H1 (cell line): ENCODE results near the gene GUCY1A2. TPM values are rescaled to one million over a fixed set of nuclear protein-coding genes. Genes with fewer than 3 reads are reported as not detected.

ENCODE experiments used
- CTCF ChIA-PET: fragments of 300-600 bp; sonication (Branson Sonifier 250); formaldehyde crosslinking; loops from one replicate; lab custom pipeline; 2021; ENCODE audit not compliant: partially characterized antibody; lab: Charles Lee
- POLR2A ChIA-PET: fragments of 300-600 bp; sonication (Branson Sonifier 250); formaldehyde crosslinking; loops from one replicate; lab custom pipeline; 2021; ENCODE audit warnings: inconsistent platforms; ENCODE audit not compliant: partially characterized antibody; lab: Charles Lee
- DNase-seq, 2 experiments: peaks; one replicate each; pipeline versions ENCODE4 v3.0.0 to v3.0.0-alpha.2; 2010 to 2022; ENCODE audit warnings: low spot score in 2 of 2, low read depth in 1 of 2, mixed read lengths in 1 of 2
- FAIRE-seq: peaks from 2 replicates; lab custom pipeline; 2011; peaks lifted over from hg19 to GRCh38; lab: Jason Lieb, UNC
- H2AFZ ChIP-seq: 2 replicates; pipeline ENCODE4 v1.8.1; 2012; ENCODE audit warnings: low read length, inconsistent platforms
- H2AK5ac ChIP-seq: 2 replicates; pipeline ENCODE4 v1.6.1; 2013; ENCODE audit warnings: low read depth, low read length
- H2BK120ac ChIP-seq: replicated peaks from 2 replicates; pipeline ENCODE3; 2013; ENCODE audit warnings: low read depth, low read length, inconsistent platforms
- H2BK12ac ChIP-seq: 2 replicates; pipeline ENCODE4 v1.6.1; 2013; ENCODE audit warnings: low read depth, low read length
- H2BK15ac ChIP-seq: 2 replicates; pipeline ENCODE4 v1.6.1; 2013; ENCODE audit warnings: low read length
- H2BK20ac ChIP-seq: 2 replicates; pipeline ENCODE4 v1.6.1; 2013; ENCODE audit warnings: low read length
- H2BK5ac ChIP-seq: 2 replicates; pipeline ENCODE4 v1.6.1; 2013; ENCODE audit warnings: low read depth, low read length
- H3K14ac ChIP-seq: 2 replicates; pipeline ENCODE4 v1.6.1; 2013; ENCODE audit warnings: inconsistent platforms; ENCODE audit not compliant: insufficient read length
- H3K18ac ChIP-seq: 2 replicates; pipeline ENCODE4 v1.6.1; 2013; ENCODE audit warnings: low read length; ENCODE audit errors: extremely low read depth
- H3K23ac ChIP-seq: 2 replicates; pipeline ENCODE4 v1.6.1; 2013; ENCODE audit warnings: inconsistent platforms; ENCODE audit not compliant: insufficient read length
- H3K23me2 ChIP-seq: 2 replicates; pipeline ENCODE4 v1.6.1; 2013; ENCODE audit warnings: low read depth, low read length
- H3K27ac ChIP-seq: 2 replicates; pipeline ENCODE4 v1.6.1; 2011; ENCODE audit warnings: low read depth, low read length, inconsistent platforms
- H3K27me3 ChIP-seq, 4 experiments: replicated peaks in 1 of 4; 1 replicate in 1 of 4; 2 replicates in 3 of 4; pipeline versions ENCODE4 v1.6.1 to v1.8.1; 2011 to 2013; ENCODE audit warnings: low read length in 3 of 4, mild to moderate bottlenecking in 3 of 4, inconsistent platforms in 2 of 4, mixed read lengths in 2 of 4, moderate library complexity in 1 of 4; ENCODE audit not compliant: control insufficient read depth in 3 of 4, insufficient read depth in 3 of 4; ENCODE audit errors: extremely low read depth in 1 of 4
- H3K36me3 ChIP-seq, 4 experiments: 2 replicates each; pipeline versions ENCODE4 v1.6.1 to v1.8.1; 2011 to 2013; ENCODE audit warnings: mild to moderate bottlenecking in 4 of 4, low read length in 3 of 4, moderate library complexity in 2 of 4, control low read depth in 1 of 4, inconsistent platforms in 1 of 4; ENCODE audit not compliant: insufficient read depth in 4 of 4, control insufficient read depth in 2 of 4
- H3K4ac ChIP-seq: replicated peaks from 2 replicates; pipeline ENCODE3; 2013; ENCODE audit warnings: low read length, low read depth, mixed read lengths, inconsistent platforms; ENCODE audit not compliant: insufficient read length
- H3K4me1 ChIP-seq, 4 experiments: replicated peaks in 1 of 4; 1 replicate in 1 of 4; 2 replicates in 3 of 4; pipeline versions ENCODE4 v1.6.1 to v1.8.1; 2011 to 2013; ENCODE audit warnings: low read length in 3 of 4, inconsistent platforms in 2 of 4, mixed read lengths in 1 of 4; ENCODE audit not compliant: insufficient read depth in 4 of 4, control insufficient read depth in 3 of 4
- H3K4me2 ChIP-seq, 2 experiments: 2 replicates each; pipeline versions ENCODE4 v1.6.1 to v1.8.1; 2011 to 2013; ENCODE audit warnings: low read depth in 2 of 2, low read length in 2 of 2, control low read depth in 1 of 2, inconsistent platforms in 1 of 2, mild to moderate bottlenecking in 1 of 2; ENCODE audit not compliant: insufficient read depth in 1 of 2
- H3K4me3 ChIP-seq, 4 experiments: fragments of 200-600, 300-600 bp in 1 of 4; sonication (generic), shearing (Covaris generic), sonication (Bioruptor Twin) in 1 of 4; 2 replicates each; pipeline versions ENCODE4 v1.5.1 to v1.8.1; 2011 to 2016; ENCODE audit warnings: low read length in 4 of 4, low read depth in 3 of 4, control low read depth in 2 of 4, inconsistent platforms in 2 of 4, mild to moderate bottlenecking in 2 of 4, mixed read lengths in 1 of 4, moderate library complexity in 1 of 4; ENCODE audit not compliant: insufficient read depth in 2 of 4; ENCODE audit errors: extremely low read depth in 1 of 4
- H3K56ac ChIP-seq: replicated peaks from 2 replicates; pipeline ENCODE3; 2013; ENCODE audit warnings: low read depth, mild to moderate bottlenecking, mixed read lengths, low read length, inconsistent platforms; ENCODE audit not compliant: insufficient read length
- H3K79me1 ChIP-seq: 2 replicates; pipeline ENCODE4 v1.6.1; 2013; ENCODE audit warnings: low read depth, low read length, control low read depth
- H3K79me2 ChIP-seq, 2 experiments: 2 replicates each; pipeline versions ENCODE4 v1.6.1 to v1.8.1; 2012 to 2013; ENCODE audit warnings: low read length in 2 of 2, mild to moderate bottlenecking in 2 of 2, inconsistent platforms in 1 of 2; ENCODE audit not compliant: insufficient read depth in 2 of 2, control insufficient read depth in 1 of 2
- H3K9ac ChIP-seq, 4 experiments: replicated peaks in 1 of 4; 1 replicate in 1 of 4; 2 replicates in 3 of 4; pipeline versions ENCODE4 v1.6.1 to v1.8.1; 2011 to 2013; ENCODE audit warnings: low read depth in 3 of 4, low read length in 3 of 4, control low read depth in 2 of 4, mild to moderate bottlenecking in 2 of 4, moderate library complexity in 2 of 4, inconsistent platforms in 1 of 4; ENCODE audit errors: extremely low read depth in 1 of 4
- H3K9me3 ChIP-seq, 2 experiments: 2 replicates each; pipeline versions ENCODE4 v1.6.1 to v1.8.1; 2012 to 2013; ENCODE audit warnings: mild to moderate bottlenecking in 2 of 2, moderate library complexity in 2 of 2, control low read depth in 1 of 2, inconsistent platforms in 1 of 2, low read depth in 1 of 2, low read length in 1 of 2, mixed read lengths in 1 of 2; ENCODE audit not compliant: insufficient read depth in 2 of 2
- H4K20me1 ChIP-seq, 2 experiments: replicated peaks in 1 of 2; 2 replicates each; pipeline versions ENCODE3 to v1.8.1; 2011 to 2013; ENCODE audit warnings: inconsistent platforms in 2 of 2, low read length in 2 of 2, mild to moderate bottlenecking in 1 of 2; ENCODE audit not compliant: insufficient read depth in 2 of 2, control insufficient read depth in 1 of 2
- H4K5ac ChIP-seq: 2 replicates; pipeline ENCODE4 v1.6.1; 2013; ENCODE audit warnings: low read length, low read depth, mixed read lengths, inconsistent platforms; ENCODE audit not compliant: insufficient read length
- H4K8ac ChIP-seq: 2 replicates; pipeline ENCODE4 v1.8.0; 2013; ENCODE audit warnings: mild to moderate bottlenecking, moderate library complexity, low read length, inconsistent platforms; ENCODE audit not compliant: insufficient read depth; ENCODE audit errors: extremely low read depth
- H4K91ac ChIP-seq: replicated peaks from 2 replicates; pipeline ENCODE3; 2013; ENCODE audit warnings: low read length, mixed read lengths, inconsistent platforms; ENCODE audit not compliant: insufficient read length
- BACH1 ChIP-seq: IDR thresholded peaks from 2 replicates; pipeline ENCODE4 v1.6.1; 2012; ENCODE audit warnings: low read length, improper control_type of control experiment
- HDAC2 ChIP-seq, 2 experiments: fragments of 300-600 bp in 1 of 2; sonication (generic) in 1 of 2; IDR thresholded peaks; 2 replicates each; pipeline ENCODE4 v1.6.1; 2011 to 2012; ENCODE audit warnings: low read depth in 2 of 2, low read length in 2 of 2, mild to moderate bottlenecking in 2 of 2, moderate library complexity in 2 of 2, borderline replicate concordance in 1 of 2, inconsistent platforms in 1 of 2
- MAFK ChIP-seq: IDR thresholded peaks from 2 replicates; pipeline ENCODE4 v1.6.1; 2012; ENCODE audit warnings: low read depth, mild to moderate bottlenecking, improper control_type of control experiment, low read length
- polyA plus RNA-seq, 7 experiments: library from polyadenylated mRNA; depleted of rRNA in 3 of 7; stranded (reverse) in 5 of 7; unstranded in 2 of 7; fragments of >200 nt in 5 of 7; fragments of 200-250 nt in 2 of 7; gene quantifications; 1 replicate in 5 of 7; 2 replicates in 1 of 7; 4 replicates in 1 of 7; pipeline versions ENCODE4 v1.2.1 to v1.2.3, GENCODE V29; 2011 to 2013; ENCODE audit warnings: missing spikeins in 2 of 7, mixed read lengths in 2 of 7
- total RNA-seq: library from RNA; stranded (reverse); fragmentation: NEBNext Ultra II Directional; extraction: Animal tissue kit (Norgen Biotek cat#: 25700); gene quantifications from 2 replicates; pipeline ENCODE4 v1.2.1, GENCODE V29; 2021

Gene GUCY1A2
- total and polyA plus RNA-seq, 2 of the 8 experiments (the other 6 are each of a cell fraction or from before 2014, with no cell fraction given), result 0.11 to 1.9 TPM

DNA sequence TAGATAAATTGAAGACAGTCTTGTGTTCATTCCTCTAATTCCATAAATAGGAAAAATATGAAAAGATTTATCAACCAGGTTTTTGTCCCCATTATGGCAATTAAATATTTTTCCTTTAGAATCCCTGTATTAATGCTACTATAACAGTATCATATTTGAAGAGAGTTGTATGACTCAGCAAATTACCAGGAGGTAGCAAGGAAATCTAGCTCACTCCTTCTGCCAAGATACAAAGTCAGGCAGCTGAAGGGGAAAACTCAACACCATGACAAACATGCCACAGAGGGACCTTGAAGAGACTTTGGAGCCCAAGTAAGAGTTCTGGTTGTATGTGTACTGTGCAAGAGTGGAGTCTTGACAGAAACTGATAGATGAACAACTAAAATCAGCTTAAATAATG is 143.3 kb downstream of the GUCY1A2 start:
- POLR2A ChIA-PET, result no interaction called here
- Histone ChIP-seq H4K91ac (no peak overlapping the region), H3K79me1 (no peaks in the 10 kb centered on the region), H3K36me3 (no peaks in the 10 kb centered on the region), H4K5ac (no peak overlapping the region), H3K23me2 (no peaks in the 10 kb centered on the region), H2AFZ (no peak overlapping the region), H2BK5ac (no peak overlapping the region), H3K4me2 (no peak overlapping the region), H3K4ac (no peak overlapping the region), H3K9ac (no peak overlapping the region), H4K8ac (no peak overlapping the region), H2BK12ac (no peak overlapping the region), H2BK15ac (no peak overlapping the region), H3K14ac (no peak overlapping the region), H2BK20ac (no peak overlapping the region), H2AK5ac (no peak overlapping the region), H3K4me1 (peaks cover 0 to 3% (median 1%) of the 10 kb centered on the region in 4 experiments; a peak in 2 of 7 replicates), H3K23ac (no peak overlapping the region), H3K9me3 (no peaks in the 10 kb centered on the region), H3K18ac (no peak overlapping the region), H3K56ac (no peak overlapping the region), H3K27me3 (no peaks in the 10 kb centered on the region), H2BK120ac (no peak overlapping the region), H3K27ac (no peak overlapping the region), H4K20me1 (no peaks in the 10 kb centered on the region), H3K79me2 (no peaks in the 10 kb centered on the region), H3K4me3 (no peak overlapping the region)
- FAIRE-seq, result no peak
- no peak for DNase-seq
- TF ChIP-seq BACH1, result peak; percentile 61
- no peak for TF ChIP-seq HDAC2 (IDR thresholded peaks at IDR 0.05; ENCODE audit: borderline replicate concordance in 1 of 2, low read depth in 2 of 2, low read length in 2 of 2)
- peak; percentile 39; the same call in 1 of the 2 replicates for TF ChIP-seq MAFK
- CTCF ChIA-PET, result no interaction called here
